Activated B cell treated with CpG ODN at 0.5 μM for 24 hours (primary cell): ENCODE measurements around the gene AFTPH. TPM values are rescaled to one million over a fixed set of nuclear protein-coding genes. Genes with fewer than 3 reads are reported as not detected.

Source experiments
- ATAC-seq: fragments of 200-7000 bp; cut with Tn5 transposase; one replicate; pipeline ENCODE4 v1.10.0; 2021; ENCODE audit warnings: low read depth, mild to moderate bottlenecking, moderate library complexity
- CTCF ChIA-PET: fragments of 350-600 bp; sonication (Branson Sonifier 250); formaldehyde crosslinking; loops from one replicate; lab custom pipeline; 2021; ENCODE audit warnings: antibody characterized with exemption; lab: Charles Lee
- POLR2A ChIA-PET: fragments of 350-600 bp; sonication (Branson Sonifier 250); formaldehyde crosslinking; loops from one replicate; lab custom pipeline; 2021; ENCODE audit warnings: antibody characterized with exemption; lab: Charles Lee
- DNase-seq: peaks from one replicate; pipeline ENCODE4 v3.0.0; 2022
- H3K27ac Mint-ChIP-seq: one replicate; pipeline ENCODE4 v1.8.0; 2020; ENCODE audit warnings: mixed read lengths
- H3K27me3 Mint-ChIP-seq: one replicate; pipeline ENCODE4 v1.8.0; 2021; ENCODE audit warnings: mixed read lengths
- H3K36me3 Mint-ChIP-seq: one replicate; pipeline ENCODE4 v1.8.0; 2021; ENCODE audit warnings: low read depth, mixed read lengths
- H3K4me1 Mint-ChIP-seq: one replicate; pipeline ENCODE4 v1.8.0; 2021; ENCODE audit warnings: mixed read lengths
- H3K4me3 Mint-ChIP-seq: one replicate; pipeline ENCODE4 v1.8.0; 2020; ENCODE audit warnings: mild to moderate bottlenecking, mixed read lengths
- H3K9me3 Mint-ChIP-seq: one replicate; pipeline ENCODE4 v1.8.0; 2020; ENCODE audit warnings: mixed read lengths
- intact Hi-C: fragments of 100-400 bp; cut with micrococcal nuclease; formaldehyde crosslinking; loops from one replicate; pipeline ENCODE4 v1.15.1; 2024
- total RNA-seq: library from RNA; stranded (reverse); gene quantifications from 2 replicates; pipeline ENCODE4 v1.2.3, GENCODE V29; 2022
- TF ChIP-seq, protein P1 (sequence below): fragments of 200-600 bp; IDR thresholded peaks from one replicate; pipeline ENCODE4 v1.8.0; 2022; ENCODE audit warnings: antibody characterized with exemption, mild to moderate bottlenecking

AFTPH gene
- total RNA-seq, 1 donor from 2014 or later = 81.3 TPM

DNA sequence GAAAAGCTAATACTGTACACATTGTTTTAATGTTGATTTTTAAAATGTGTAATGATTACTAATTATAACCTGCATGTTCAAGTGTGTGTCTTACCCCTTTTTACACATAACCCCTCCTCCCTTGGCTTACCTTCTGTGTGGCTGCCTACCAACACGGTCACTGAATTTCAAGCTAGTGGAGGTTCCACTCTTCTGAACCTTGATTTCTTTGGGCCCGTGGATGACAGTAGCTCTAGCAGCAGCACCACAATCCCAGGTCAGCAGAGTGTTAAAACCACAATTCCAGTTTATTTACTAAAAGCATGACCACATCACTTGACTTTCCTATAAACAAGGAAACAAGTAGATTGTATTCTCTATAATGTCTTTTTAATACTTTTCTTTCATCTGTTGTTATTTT, 56.9 kb downstream of the AFTPH start:
- Mint-ChIP-seq H3K36me3 (peaks cover 74% of the 10 kb centered on the region), H3K27me3 (no peaks in the 10 kb centered on the region), H3K9me3 (no peaks in the 10 kb centered on the region), H3K27ac (peak overlapping the region; percentile 59), H3K4me1 (peaks cover 10% of the 10 kb centered on the region), H3K4me3 (no peak overlapping the region)
- intact Hi-C loops = loop anchor here (10.0 kb wide), 1 partner anchor 994 kb away; no protein-coding TSS in a partner anchor
- TF ChIP-seq, protein P1, sequence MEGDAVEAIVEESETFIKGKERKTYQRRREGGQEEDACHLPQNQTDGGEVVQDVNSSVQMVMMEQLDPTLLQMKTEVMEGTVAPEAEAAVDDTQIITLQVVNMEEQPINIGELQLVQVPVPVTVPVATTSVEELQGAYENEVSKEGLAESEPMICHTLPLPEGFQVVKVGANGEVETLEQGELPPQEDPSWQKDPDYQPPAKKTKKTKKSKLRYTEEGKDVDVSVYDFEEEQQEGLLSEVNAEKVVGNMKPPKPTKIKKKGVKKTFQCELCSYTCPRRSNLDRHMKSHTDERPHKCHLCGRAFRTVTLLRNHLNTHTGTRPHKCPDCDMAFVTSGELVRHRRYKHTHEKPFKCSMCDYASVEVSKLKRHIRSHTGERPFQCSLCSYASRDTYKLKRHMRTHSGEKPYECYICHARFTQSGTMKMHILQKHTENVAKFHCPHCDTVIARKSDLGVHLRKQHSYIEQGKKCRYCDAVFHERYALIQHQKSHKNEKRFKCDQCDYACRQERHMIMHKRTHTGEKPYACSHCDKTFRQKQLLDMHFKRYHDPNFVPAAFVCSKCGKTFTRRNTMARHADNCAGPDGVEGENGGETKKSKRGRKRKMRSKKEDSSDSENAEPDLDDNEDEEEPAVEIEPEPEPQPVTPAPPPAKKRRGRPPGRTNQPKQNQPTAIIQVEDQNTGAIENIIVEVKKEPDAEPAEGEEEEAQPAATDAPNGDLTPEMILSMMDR = no peak
- POLR2A ChIA-PET = interaction anchor here (0.6 to 2.6 kb wide), 3 partner anchors 10 to 71 kb away, joined by 3 to 12 read pairs (median 6); partner anchors contain the start of gene AFTPH
- CTCF ChIA-PET = no interaction called here
- ATAC-seq (no peak), DNase-seq (no peak)

DNA sequence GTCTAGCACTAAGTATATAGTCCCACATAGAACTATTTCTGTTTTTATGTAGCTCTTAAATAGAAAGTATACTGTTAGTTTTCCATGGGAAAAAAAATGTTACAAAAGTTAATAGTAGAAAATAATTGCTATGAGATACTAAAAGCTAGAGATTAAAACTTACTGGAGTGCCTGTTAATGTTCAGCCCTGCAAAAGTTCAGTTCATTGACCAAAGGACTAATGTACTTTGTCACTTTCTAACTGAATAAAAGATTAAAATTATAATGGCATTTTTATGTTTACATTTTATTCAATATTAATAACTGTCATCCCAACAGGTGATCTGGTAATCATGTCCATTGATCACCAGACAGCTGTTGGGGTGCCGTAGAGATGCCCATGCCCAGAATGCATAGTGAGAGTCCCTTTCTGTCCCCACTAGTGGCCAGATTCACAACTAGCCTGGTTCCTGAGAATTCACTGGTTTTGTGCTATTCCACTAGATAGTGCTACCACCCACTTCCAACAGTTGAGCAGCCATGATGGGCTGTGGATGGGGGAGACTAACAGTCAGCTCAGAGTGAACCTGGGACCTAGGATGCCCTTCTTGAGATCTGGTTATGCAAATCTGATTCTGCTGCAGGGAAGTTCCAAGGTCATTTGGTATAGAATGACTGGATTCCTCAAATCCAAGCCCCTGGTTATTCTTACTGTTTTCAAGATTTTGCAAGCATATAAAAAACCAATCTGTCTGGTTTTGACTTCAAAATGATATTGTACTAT, 57.8 kb downstream of the AFTPH start:
- ChIA-PET POLR2A (interaction anchor here (0.6 to 2.6 kb wide), 4 partner anchors 11 to 169 kb away, joined by 3 to 12 read pairs (median 6); partner anchors contain the start of gene AFTPH), CTCF (interaction anchor here (1.2 to 1.9 kb wide), 4 partner anchors 59 to 292 kb away, joined by 3 to 16 read pairs (median 7); partner anchors contain the start of gene AFTPH)
- intact Hi-C loops = loop anchor here (10.0 kb wide), 1 partner anchor 993 kb away; no protein-coding TSS in a partner anchor
- ATAC-seq = peak; percentile 40
- peak overlapping the region; percentile 26 for H3K27ac Mint-ChIP-seq
- peaks cover 73% of the 10 kb centered on the region for H3K36me3 Mint-ChIP-seq
- no peaks in the 10 kb centered on the region for H3K9me3 Mint-ChIP-seq
- no peak overlapping the region for H3K4me3 Mint-ChIP-seq
- no peak for DNase-seq
- no peaks in the 10 kb centered on the region for H3K27me3 Mint-ChIP-seq
- H3K4me1 Mint-ChIP-seq = peaks cover 15% of the 10 kb centered on the region
- TF ChIP-seq, protein P1 = no peak

DNA sequence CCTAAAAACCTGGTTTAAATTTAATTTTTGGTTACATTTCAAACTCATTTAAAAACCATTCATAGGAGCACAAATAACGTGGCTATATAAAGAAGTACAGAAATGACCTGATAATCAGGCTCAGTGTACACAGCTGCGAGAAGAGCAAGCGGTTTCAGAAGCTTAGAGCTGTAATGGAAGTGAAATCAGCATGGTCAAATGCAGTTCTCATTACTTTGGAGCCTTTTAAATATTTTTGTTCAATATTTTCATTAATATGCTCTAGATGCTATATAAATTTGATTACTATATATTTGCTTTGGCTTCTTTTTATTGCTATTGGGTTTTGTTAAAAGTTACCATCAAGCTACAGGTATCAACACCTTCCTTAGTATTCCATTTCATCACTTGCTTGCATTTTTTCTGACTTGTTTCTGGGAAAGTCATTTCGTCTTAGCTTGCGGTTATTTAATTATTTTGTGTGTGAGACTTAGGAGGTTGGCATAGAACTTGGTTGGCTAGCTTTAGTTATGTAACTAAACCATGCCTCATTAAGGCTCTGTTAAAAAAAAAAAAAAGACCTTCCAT, 58.7 kb downstream of the AFTPH start:
- Mint-ChIP-seq H3K36me3 (peaks cover 73% of the 10 kb centered on the region), H3K4me3 (no peak overlapping the region), H3K27ac (peak overlapping the region; percentile 26), H3K4me1 (peaks cover 18% of the 10 kb centered on the region), H3K9me3 (no peaks in the 10 kb centered on the region), H3K27me3 (no peaks in the 10 kb centered on the region)
- ATAC-seq (peak; percentile 50), DNase-seq (no peak)
- intact Hi-C loops = loop anchor here (10.0 kb wide), 1 partner anchor 992 kb away; no protein-coding TSS in a partner anchor
- ChIA-PET POLR2A (interaction anchor here (0.6 to 2.6 kb wide), 7 partner anchors 18 to 414 kb away, joined by 3 to 13 read pairs (median 3); partner anchors contain the start of gene AFTPH), CTCF (interaction anchor here (1.1 to 1.9 kb wide), 5 partner anchors 60 to 291 kb away, joined by 3 to 16 read pairs (median 6); partner anchors contain the start of gene AFTPH)
- TF ChIP-seq, protein P1 = no peak

- intact Hi-C loops = loop anchor here (2.0 to 10.0 kb wide), 5 partner anchors 21 to 989 kb away; no protein-coding TSS in a partner anchor
- DNase-seq (no peak), ATAC-seq (no peak)
- CTCF ChIA-PET = interaction anchor here (0.9 to 2.9 kb wide), 18 partner anchors 9 to 375 kb away, joined by 3 to 25 read pairs (median 8); partner anchors contain the start of gene AFTPH
- TF ChIP-seq, protein P1 = no peak
- H3K9me3 Mint-ChIP-seq = no peaks in the 10 kb centered on the region
- H3K27me3 Mint-ChIP-seq = no peaks in the 10 kb centered on the region
- H3K27ac Mint-ChIP-seq = peak overlapping the region; percentile 41
- POLR2A ChIA-PET = interaction anchor here (1.7 to 2.0 kb wide), 3 partner anchors 63 to 281 kb away, joined by 6 to 9 read pairs (median 6); partner anchors contain the start of genes AFTPH and SERTAD2
- H3K4me3 Mint-ChIP-seq = no peak overlapping the region
- peaks cover 18% of the 10 kb centered on the region for H3K4me1 Mint-ChIP-seq
- H3K36me3 Mint-ChIP-seq = peaks cover 74% of the 10 kb centered on the region
Measured at GRCh38 chr2:64586054-64586453, 61.9 kb downstream of the AFTPH start.
